Neuronal stem cell (in vitro differentiated cells): ENCODE data around the gene PPP5C.
A peak's percentile ranks its signal among the peaks of the same experiment; 100 is the strongest.

ENCODE experiments used
- DNase-seq: peaks from one replicate; pipeline ENCODE4 v3.0.0-alpha.2; 2013; ENCODE audit warnings: low spot score
- H2AFZ ChIP-seq: one replicate; pipeline ENCODE4 v1.6.1; 2013; ENCODE audit warnings: mild to moderate bottlenecking, low read length, inconsistent platforms
- H2AK5ac ChIP-seq: 2 replicates; pipeline ENCODE4 v1.6.1; 2013; ENCODE audit warnings: low read depth, mild to moderate bottlenecking, inconsistent platforms, low read length, moderate library complexity, mixed read lengths
- H2BK120ac ChIP-seq: 2 replicates; pipeline ENCODE4 v1.6.1; 2013; ENCODE audit warnings: low read depth, mild to moderate bottlenecking, inconsistent platforms, low read length, moderate library complexity, mixed read lengths
- H2BK12ac ChIP-seq: one replicate; pipeline ENCODE4 v1.6.1; 2013; ENCODE audit warnings: low read length, inconsistent platforms
- H2BK15ac ChIP-seq: 2 replicates; pipeline ENCODE4 v1.6.1; 2013; ENCODE audit warnings: mild to moderate bottlenecking, low read length, inconsistent platforms, mixed read lengths
- H2BK5ac ChIP-seq: one replicate; pipeline ENCODE4 v1.6.1; 2013; ENCODE audit warnings: inconsistent platforms, mild to moderate bottlenecking, low read length, moderate library complexity
- H3K14ac ChIP-seq: one replicate; pipeline ENCODE4 v1.6.1; 2013; ENCODE audit warnings: low read length, inconsistent platforms
- H3K18ac ChIP-seq: 2 replicates; pipeline ENCODE4 v1.6.1; 2013; ENCODE audit warnings: low read length, inconsistent platforms
- H3K23ac ChIP-seq: 2 replicates; pipeline ENCODE4 v1.6.1; 2013; ENCODE audit warnings: low read depth, mild to moderate bottlenecking, mixed read lengths, low read length, inconsistent platforms; ENCODE audit not compliant: poor library complexity
- H3K27ac ChIP-seq: replicated peaks from 3 replicates; pipeline ENCODE4 v1.5.1; 2013; ENCODE audit warnings: low read length, inconsistent platforms
- H3K27me3 ChIP-seq, 3 experiments: 2 replicates each; pipeline ENCODE4 v1.6.1; 2013; ENCODE audit warnings: low read length in 3 of 3, mild to moderate bottlenecking in 2 of 3, inconsistent platforms in 1 of 3, low read depth in 1 of 3, mixed read lengths in 1 of 3, moderate library complexity in 1 of 3; ENCODE audit not compliant: control insufficient read depth in 3 of 3, insufficient read depth in 3 of 3
- H3K36me3 ChIP-seq, 2 donors: replicated peaks in 1 of 2; 2 replicates each; pipeline ENCODE4 v1.6.1; 2013; ENCODE audit warnings: low read length in 2 of 2; ENCODE audit not compliant: control insufficient read depth in 2 of 2, insufficient read depth in 2 of 2
- H3K4ac ChIP-seq: 2 replicates; pipeline ENCODE4 v1.6.1; 2013; ENCODE audit warnings: inconsistent platforms, mild to moderate bottlenecking, low read length, moderate library complexity
- H3K4me1 ChIP-seq, 2 donors: 1 replicate in 1 of 2; 2 replicates in 1 of 2; pipeline ENCODE4 v1.6.1; 2013; ENCODE audit warnings: low read length in 2 of 2, low read depth in 1 of 2; ENCODE audit not compliant: control insufficient read depth in 2 of 2, insufficient read depth in 1 of 2
- H3K4me2 ChIP-seq: one replicate; pipeline ENCODE4 v1.6.1; 2013; ENCODE audit warnings: mild to moderate bottlenecking, low read length, inconsistent platforms; ENCODE audit not compliant: insufficient read depth, poor library complexity, severe bottlenecking
- H3K4me3 ChIP-seq, 2 donors: 2 replicates each; pipeline ENCODE4 v1.5.1; 2013; ENCODE audit warnings: low read length in 2 of 2, mild to moderate bottlenecking in 2 of 2, inconsistent platforms in 1 of 2, moderate library complexity in 1 of 2
- H3K79me1 ChIP-seq: one replicate; pipeline ENCODE4 v1.6.1; 2013; ENCODE audit warnings: low read depth, mild to moderate bottlenecking, inconsistent platforms, low read length, moderate library complexity
- H3K9ac ChIP-seq: one replicate; pipeline ENCODE4 v1.6.1; 2013; ENCODE audit warnings: mild to moderate bottlenecking, low read depth, low read length, inconsistent platforms; ENCODE audit not compliant: poor library complexity
- H3K9me3 ChIP-seq, 2 donors: replicated peaks in 1 of 2; 2 replicates each; pipeline versions ENCODE3 to v1.6.1; 2013; ENCODE audit warnings: low read length in 2 of 2, mild to moderate bottlenecking in 2 of 2, inconsistent platforms in 1 of 2, low read depth in 1 of 2, mixed read lengths in 1 of 2, moderate library complexity in 1 of 2; ENCODE audit not compliant: control insufficient read depth in 2 of 2, insufficient read depth in 1 of 2
- H4K8ac ChIP-seq: one replicate; pipeline ENCODE4 v1.6.1; 2013; ENCODE audit warnings: low read depth, mild to moderate bottlenecking, inconsistent platforms, low read length, moderate library complexity
- H4K91ac ChIP-seq: one replicate; pipeline ENCODE4 v1.6.1; 2013; ENCODE audit warnings: low read length, low read depth, mild to moderate bottlenecking, inconsistent platforms; ENCODE audit not compliant: poor library complexity
- WGBS, 2 donors: extraction: QIAGEN DNeasy Blood & Tissue Kit; methylation state at CpG; one replicate each; pipeline ENCODE4 v1.1.7; 2013; ENCODE audit warnings: missing lambda C conversion rate in 2 of 2, mixed read lengths in 1 of 2; ENCODE audit not compliant: insufficient read length in 2 of 2, insufficient replicate concordance in 1 of 2; ENCODE audit errors: extremely low coverage in 2 of 2; 5-methylcytosine and 5-hydroxymethylcytosine counted together

Gene PPP5C

GRCh38 chr19:46299004-46299509 is 47.8 kb upstream of the PPP5C start:
- H3K9ac ChIP-seq = no peak overlapping the region
- H3K18ac ChIP-seq = peak overlapping the region; percentile 88
- no peak overlapping the region for H2AFZ ChIP-seq
- no peak overlapping the region for H2BK12ac ChIP-seq
- no CpG with 5 or more reads among the region's 11 CpGs for WGBS, 2 donors
- H3K4me1 ChIP-seq = peaks cover 10 to 28% of the 10 kb centered on the region in 2 donors
- peak overlapping the region; percentile 32 for H3K14ac ChIP-seq
- H4K91ac ChIP-seq = no peak overlapping the region
- H3K27me3 ChIP-seq = no peaks in the 10 kb centered on the region
- no peak overlapping the region for H3K4ac ChIP-seq
- peak overlapping the region; percentile 68 for H2BK120ac ChIP-seq
- no peak overlapping the region for H3K27ac ChIP-seq
- H2BK5ac ChIP-seq = peak overlapping the region; percentile 34
- H3K4me3 ChIP-seq = no peak overlapping the region
- peak overlapping the region; percentile 99 for H2AK5ac ChIP-seq
- H3K79me1 ChIP-seq = peaks cover 4% of the 10 kb centered on the region
- DNase-seq = no peak
- H3K23ac ChIP-seq = no peak overlapping the region
- peaks cover 0 to 4% of the 10 kb centered on the region in 2 donors for H3K9me3 ChIP-seq
- H4K8ac ChIP-seq = no peak overlapping the region
- peak overlapping the region; percentile 62 for H2BK15ac ChIP-seq
- H3K4me2 ChIP-seq = peak overlapping the region; percentile 4
- H3K36me3 ChIP-seq = no peaks in the 10 kb centered on the region

- H3K79me1 ChIP-seq = peaks cover 4% of the 10 kb centered on the region
- H2BK12ac ChIP-seq = no peak overlapping the region
- no peak overlapping the region for H3K18ac ChIP-seq
- no peaks in the 10 kb centered on the region for H3K36me3 ChIP-seq
- H3K14ac ChIP-seq = no peak overlapping the region
- no peak overlapping the region for H4K91ac ChIP-seq
- H2AK5ac ChIP-seq = no peak overlapping the region
- H3K4me2 ChIP-seq = no peak overlapping the region
- DNase-seq = no peak
- H3K27me3 ChIP-seq = no peaks in the 10 kb centered on the region
- H3K27ac ChIP-seq = no peak overlapping the region
- no peak overlapping the region for H2AFZ ChIP-seq
- H3K4me1 ChIP-seq = peaks cover 10 to 28% of the 10 kb centered on the region in 2 donors
- H3K4me3 ChIP-seq = no peak overlapping the region
- no peak overlapping the region for H2BK15ac ChIP-seq
- H3K23ac ChIP-seq = no peak overlapping the region
- no peak overlapping the region for H3K9ac ChIP-seq
- H4K8ac ChIP-seq = no peak overlapping the region
- WGBS, 2 donors = no CpG with 5 or more reads among the region's 7 CpGs
- no peak overlapping the region for H2BK120ac ChIP-seq
- no peak overlapping the region for H2BK5ac ChIP-seq
- H3K9me3 ChIP-seq = peaks cover 0 to 4% of the 10 kb centered on the region in 2 donors
- no peak overlapping the region for H3K4ac ChIP-seq
Observed at GRCh38 chr19:46299695-46300094, 47.2 kb upstream of the PPP5C start.

DNA sequence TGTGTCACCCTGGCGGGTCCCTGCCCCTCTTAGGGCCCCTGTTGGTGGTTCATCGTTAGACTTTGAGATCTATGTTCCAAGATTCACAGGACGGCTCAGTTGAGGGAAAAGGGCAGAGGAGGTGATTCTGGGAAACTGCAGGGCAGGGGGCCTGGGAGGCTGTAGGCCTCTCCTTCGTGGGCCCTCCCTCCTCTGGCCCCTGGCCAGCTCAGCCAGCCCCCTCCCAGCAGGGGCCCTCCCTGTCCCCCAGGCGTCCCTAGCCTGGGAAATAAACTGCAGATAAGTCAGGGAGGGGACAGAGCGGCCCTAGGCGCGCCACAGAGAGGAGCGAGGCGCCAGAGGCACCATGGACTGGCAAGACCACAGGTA is 43.6 kb upstream of the PPP5C start:
- peak overlapping the region; percentile 25 for H3K27ac ChIP-seq
- H4K91ac ChIP-seq = peak overlapping the region; percentile 59
- H3K9me3 ChIP-seq = peaks cover 10 to 14% of the 10 kb centered on the region in 2 donors
- H3K79me1 ChIP-seq = no peaks in the 10 kb centered on the region
- no peak overlapping the region for H2BK120ac ChIP-seq
- H3K4ac ChIP-seq = peak overlapping the region; percentile 2
- peak overlapping the region; percentile 69 for H2BK15ac ChIP-seq
- no peak overlapping the region for H2AFZ ChIP-seq
- H3K18ac ChIP-seq = peak overlapping the region; percentile 96
- peak overlapping the region in 1 of 2 donors; percentile 74 for H3K4me3 ChIP-seq
- no peak for DNase-seq
- H2BK12ac ChIP-seq = no peak overlapping the region
- H3K36me3 ChIP-seq = peaks cover 0 to 17% of the 10 kb centered on the region in 2 donors
- peak overlapping the region; percentile 54 for H3K9ac ChIP-seq
- H3K23ac ChIP-seq = peak overlapping the region; percentile 81
- peak overlapping the region; percentile 32 for H2BK5ac ChIP-seq
- H4K8ac ChIP-seq = peak overlapping the region; percentile 48
- WGBS, 2 donors = no CpG with 5 or more reads among the region's 10 CpGs
- peak overlapping the region; percentile 48 for H3K4me2 ChIP-seq
- H3K14ac ChIP-seq = peak overlapping the region; percentile 94
- peak overlapping the region; percentile 98 for H2AK5ac ChIP-seq
- no peaks in the 10 kb centered on the region for H3K27me3 ChIP-seq
- peaks cover 10 to 20% of the 10 kb centered on the region in 2 donors for H3K4me1 ChIP-seq

GRCh38 chr19:46303691-46304397 is 43.0 kb upstream of the PPP5C start:
- Histone ChIP-seq H3K9me3 (peaks cover 10 to 14% of the 10 kb centered on the region in 2 donors), H3K4me3 (peak overlapping the region in 1 of 2 donors; percentile 74), H3K27me3 (no peaks in the 10 kb centered on the region), H3K4ac (peak overlapping the region; percentile 41), H4K8ac (peak overlapping the region; percentile 48), H4K91ac (peak overlapping the region; percentile 59), H3K27ac (peak overlapping the region; percentile 25), H3K36me3 (peaks cover 0 to 17% of the 10 kb centered on the region in 2 donors), H3K9ac (peak overlapping the region; percentile 54), H3K4me2 (peak overlapping the region; percentile 48), H2BK5ac (peak overlapping the region; percentile 32), H2BK12ac (peak overlapping the region; percentile 66), H2AFZ (no peak overlapping the region), H2AK5ac (peak overlapping the region; percentile 98), H2BK15ac (peak overlapping the region; percentile 69), H3K79me1 (no peaks in the 10 kb centered on the region), H3K14ac (peak overlapping the region; percentile 94), H2BK120ac (no peak overlapping the region), H3K18ac (peak overlapping the region; percentile 96), H3K23ac (peak overlapping the region; percentile 81), H3K4me1 (peaks cover 9 to 18% of the 10 kb centered on the region in 2 donors)
- no CpG with 5 or more reads among the region's 56 CpGs for WGBS, 2 donors
- peak; percentile 76 for DNase-seq
